Stimulated activated CD8-positive, alpha-beta memory T cell treated with anti-CD3 and anti-CD28 coated beads, Interleukin-7, amount 100 ng/mL, for 24 hours (primary cell): ENCODE data around the gene ANLN.
A peak's percentile ranks its signal among the peaks of the same experiment; 100 is the strongest.
"Not testable (repeated sequence)": the region's sequence is repeated elsewhere in the genome, so short reads cannot be mapped to it uniquely, and the experiment has no call there.

ENCODE experiments used
- DNase-seq: peaks from one replicate; pipeline ENCODE4 v3.0.0-alpha.2; 2020; ENCODE audit warnings: low read depth

Gene ANLN

GRCh38 chr7:36389371-36390198 is at the start of gene ANLN:
Gene ANLN, plus strand, starts transcription at chr7:36389862. Its CDS starts 165 bp downstream, at chr7:36390027.
- peak; percentile 58 for DNase-seq

GRCh38 chr7:36343548-36343947 is 46.1 kb upstream of the ANLN start:
- no peak for DNase-seq

- DNase-seq, result no peak
Observed at GRCh38 chr7:36344622-36345021, 45.0 kb upstream of the ANLN start.

- DNase-seq, result no peak
Observed at GRCh38 chr7:36346260-36346831, 43.3 kb upstream of the ANLN start.

- no peak for DNase-seq
Observed at GRCh38 chr7:36348256-36348655, 41.4 kb upstream of the ANLN start.

- DNase-seq, result no peak
Observed at GRCh38 chr7:36348771-36349170, 40.9 kb upstream of the ANLN start.

GRCh38 chr7:36349626-36350025 is 40.0 kb upstream of the ANLN start:
- DNase-seq, result no peak

- no peak for DNase-seq
Observed at GRCh38 chr7:36355490-36355889, 34.2 kb upstream of the ANLN start.

GRCh38 chr7:36357054-36357453 is 32.6 kb upstream of the ANLN start:
- DNase-seq, result no peak

GRCh38 chr7:36358589-36358988 is 31.1 kb upstream of the ANLN start:
- DNase-seq, result no peak

- no peak for DNase-seq
Observed at GRCh38 chr7:36360244-36360643, 29.4 kb upstream of the ANLN start.

GRCh38 chr7:36361227-36361626 is 28.4 kb upstream of the ANLN start:
- no peak for DNase-seq

- DNase-seq, result no peak
Observed at GRCh38 chr7:36363515-36363914, 26.1 kb upstream of the ANLN start.

- DNase-seq, result no peak
Observed at GRCh38 chr7:36366005-36366717, 23.5 kb upstream of the ANLN start.

- DNase-seq, result peak; percentile 80
Observed at GRCh38 chr7:36366718-36367560, 22.7 kb upstream of the ANLN start.

GRCh38 chr7:36367561-36368077 is 22.0 kb upstream of the ANLN start:
- no peak for DNase-seq

- DNase-seq, result no peak
Observed at GRCh38 chr7:36368496-36368895, 21.2 kb upstream of the ANLN start.

- DNase-seq, result no peak
Observed at GRCh38 chr7:36369171-36369570, 20.5 kb upstream of the ANLN start.

- no peak for DNase-seq
Observed at GRCh38 chr7:36370046-36370445, 19.6 kb upstream of the ANLN start.

GRCh38 chr7:36372156-36372555 is 17.5 kb upstream of the ANLN start:
- DNase-seq, result no peak

- DNase-seq, result not testable (repeated sequence)
Observed at GRCh38 chr7:36378555-36378954, 11.1 kb upstream of the ANLN start.
